OCI-LY1 (cell line): Measurements from ENCODE around the gene ESPL1.

ENCODE experiments used
- H2AFZ ChIP-seq: fragments of 200-600 bp; sonication (generic), shearing (Covaris generic); 2 replicates; pipeline ENCODE4 v1.6.0; 2014; ENCODE audit warnings: antibody characterized with exemption, mild to moderate bottlenecking, low read length
- H3F3A ChIP-seq: fragments of 200-600 bp; sonication (generic), shearing (Covaris generic); 2 replicates; pipeline ENCODE4 v1.6.0; 2014; ENCODE audit warnings: mild to moderate bottlenecking, antibody characterized with exemption, low read length, moderate library complexity; ENCODE audit not compliant: insufficient read depth
- H3K27ac ChIP-seq: fragments of 200-600 bp; sonication (generic); 2 replicates; pipeline ENCODE4 v1.5.1; 2014; ENCODE audit warnings: low read length, mixed run types, mild to moderate bottlenecking, low read depth; ENCODE audit not compliant: poor library complexity, severe bottlenecking
- H3K27me3 ChIP-seq: fragments of 200-600 bp; sonication (generic); 2 replicates; pipeline ENCODE4 v1.6.0; 2014; ENCODE audit warnings: antibody characterized with exemption, mild to moderate bottlenecking, low read length, moderate library complexity; ENCODE audit not compliant: insufficient read depth
- H3K36me3 ChIP-seq: fragments of 200-600 bp; sonication (generic); 2 replicates; pipeline ENCODE4 v1.6.1; 2014; ENCODE audit warnings: mild to moderate bottlenecking, antibody characterized with exemption, low read length, moderate library complexity, mixed read lengths; ENCODE audit not compliant: insufficient read depth
- H3K4me1 ChIP-seq: fragments of 200-600 bp; sonication (generic); 2 replicates; pipeline ENCODE4 v1.5.1; 2014; ENCODE audit warnings: mild to moderate bottlenecking, low read length, moderate library complexity; ENCODE audit not compliant: insufficient read depth, severe bottlenecking
- H3K4me2 ChIP-seq: fragments of 200-600 bp; sonication (generic), shearing (Covaris generic); 2 replicates; pipeline ENCODE4 v1.6.1; 2014; ENCODE audit warnings: low read length
- H3K4me3 ChIP-seq: fragments of 200-600 bp; sonication (generic); 2 replicates; pipeline ENCODE4 v1.5.1; 2014; ENCODE audit warnings: low read length, low read depth, mild to moderate bottlenecking, mixed read lengths; ENCODE audit not compliant: poor library complexity, severe bottlenecking
- H3K79me2 ChIP-seq: fragments of 200-600 bp; shearing (Covaris generic); 2 replicates; pipeline ENCODE4 v1.6.1; 2016; ENCODE audit warnings: mixed run types, low read length, mixed read lengths; ENCODE audit not compliant: insufficient read depth
- H3K9ac ChIP-seq: fragments of 200-600 bp; sonication (generic), shearing (Covaris generic); 2 replicates; pipeline ENCODE4 v1.6.1; 2014; ENCODE audit warnings: mild to moderate bottlenecking, low read length, mixed read lengths
- H3K9me2 ChIP-seq: fragments of 200-600 bp; sonication (generic), shearing (Covaris generic); 2 replicates; pipeline ENCODE4 v1.6.1; 2014; ENCODE audit warnings: low read depth, mild to moderate bottlenecking, low read length, mixed read lengths
- H3K9me3 ChIP-seq: fragments of 200-600 bp; shearing (Covaris generic); 2 replicates; pipeline ENCODE4 v1.6.1; 2014; ENCODE audit warnings: low read length, mixed read lengths
- H4K20me1 ChIP-seq: fragments of 200-600 bp; sonication (generic), shearing (Covaris generic); 2 replicates; pipeline ENCODE4 v1.6.0; 2016; ENCODE audit warnings: mild to moderate bottlenecking, low read length; ENCODE audit not compliant: insufficient read depth
- CTCF ChIP-seq: fragments of 200-600 bp; sonication (generic), shearing (Covaris generic); IDR thresholded peaks from 2 replicates; pipeline ENCODE4 v1.5.1; 2017; ENCODE audit warnings: mild to moderate bottlenecking, antibody characterized with exemption, low read length, moderate library complexity, mixed read lengths
- EZH2 ChIP-seq: fragments of 200-600 bp; sonication (generic), shearing (Covaris generic); IDR thresholded peaks from 2 replicates; pipeline ENCODE4 v1.8.0; 2017; ENCODE audit warnings: borderline replicate concordance, mixed run types, mild to moderate bottlenecking, antibody characterized with exemption, low read length, moderate library complexity, mixed read lengths

Gene ESPL1

GRCh38 chr12:53244337-53244736 is 23.8 kb upstream of the ESPL1 start:
- Histone ChIP-seq H3K9me3 (no peaks in the 10 kb centered on the region), H3K36me3 (no peaks in the 10 kb centered on the region), H3F3A (no peaks in the 10 kb centered on the region), H3K4me2 (no peak overlapping the region), H3K27me3 (no peaks in the 10 kb centered on the region; the same call in none of the 2 replicates), H3K9me2 (no peaks in the 10 kb centered on the region), H3K79me2 (no peaks in the 10 kb centered on the region), H3K4me3 (no peak overlapping the region), H2AFZ (no peak overlapping the region), H3K9ac (no peak overlapping the region), H4K20me1 (no peaks in the 10 kb centered on the region), H3K27ac (no peak overlapping the region), H3K4me1 (no peaks in the 10 kb centered on the region)
- TF ChIP-seq CTCF: no peak
- TF ChIP-seq EZH2: no peak

- Histone ChIP-seq H3K79me2 (no peaks in the 10 kb centered on the region), H2AFZ (no peak overlapping the region), H4K20me1 (no peaks in the 10 kb centered on the region), H3K27me3 (no peaks in the 10 kb centered on the region; the same call in none of the 2 replicates), H3K4me3 (no peak overlapping the region), H3K27ac (no peak overlapping the region), H3K9me2 (no peaks in the 10 kb centered on the region), H3K36me3 (no peaks in the 10 kb centered on the region), H3F3A (no peaks in the 10 kb centered on the region), H3K9me3 (no peaks in the 10 kb centered on the region), H3K4me1 (no peaks in the 10 kb centered on the region), H3K4me2 (no peak overlapping the region), H3K9ac (no peak overlapping the region)
- TF ChIP-seq CTCF (no peak), EZH2 (no peak)
Measured at GRCh38 chr12:53245286-53245685, 22.8 kb upstream of the ESPL1 start.

GRCh38 chr12:53251477-53252348 is 16.4 kb upstream of the ESPL1 start:
- H3K4me3 ChIP-seq: peak overlapping the region; percentile 94
- H3K36me3 ChIP-seq: peaks cover 13% of the 10 kb centered on the region; the same call in 1 of the 2 replicates
- peak overlapping the region; percentile 99 for H3K4me2 ChIP-seq
- H3K9me3 ChIP-seq: no peaks in the 10 kb centered on the region
- H3K9me2 ChIP-seq: no peaks in the 10 kb centered on the region
- peak overlapping the region; percentile 6; the same call in 1 of the 2 replicates for H2AFZ ChIP-seq
- H3K27ac ChIP-seq: no peak overlapping the region
- H4K20me1 ChIP-seq: no peaks in the 10 kb centered on the region
- peaks cover 32% of the 10 kb centered on the region for H3K4me1 ChIP-seq
- peak overlapping the region; percentile 93 for H3K9ac ChIP-seq
- no peaks in the 10 kb centered on the region for H3K79me2 ChIP-seq
- TF ChIP-seq EZH2 (no peak), CTCF (peak; percentile 59)
- H3K27me3 ChIP-seq: no peaks in the 10 kb centered on the region; the same call in 1 of the 2 replicates
- no peaks in the 10 kb centered on the region for H3F3A ChIP-seq
